HCT116 (cell line): Measurements from ENCODE around the gene FAM171A1. TPM values are rescaled to one million over a fixed set of nuclear protein-coding genes. Genes with fewer than 3 reads are reported as not detected.

Experiments used
- ATAC-seq: fragments of 200-7000 bp; cut with Tn5 transposase; 2 replicates; pipeline ENCODE4 v1.9.1; 2020; ENCODE audit warnings: mild to moderate bottlenecking, moderate library complexity
- BruUV-seq: library from RNA; stranded (reverse); fragments of 400-500 nt; replicated peaks from 2 replicates; lab custom pipeline; 2021; lab: Mats Ljungman, UMichigan
- CTCF ChIA-PET: fragments of 300-600 bp; sonication (Branson Sonifier 250); formaldehyde crosslinking; loops from one replicate; lab custom pipeline; 2021; ENCODE audit warnings: antibody characterized with exemption; lab: Charles Lee
- POLR2A ChIA-PET: fragments of 300-600, 350-600 bp; sonication (Branson Sonifier 250); formaldehyde crosslinking; loops from one replicate; lab custom pipeline; 2021; ENCODE audit warnings: antibody characterized with exemption; lab: Charles Lee
- RAD21 ChIA-PET, 2 experiments: fragments of 300-600 bp; sonication (Branson Sonifier 250); formaldehyde crosslinking; loops; one replicate each; lab custom pipeline; 2023; ENCODE audit warnings: low total read pairs in 2 of 2; ENCODE audit not compliant: uncharacterized antibody in 2 of 2, unreplicated experiment in 2 of 2, low non-redundant PET in 1 of 2; lab: Charles Lee
- DNase-seq: peaks from one replicate; pipeline ENCODE4 v3.0.0-alpha.2; 2010; ENCODE audit warnings: low read depth, low spot score
- H2AFZ ChIP-seq: fragments of 200-600 bp; shearing (Covaris generic), sonication (generic); 2 replicates; pipeline ENCODE4 v1.6.1; 2017; ENCODE audit warnings: low read depth, mixed run types, mixed read lengths, antibody characterized with exemption, low read length; ENCODE audit not compliant: poor library complexity, severe bottlenecking
- H3K27ac ChIP-seq: 2 replicates; pipeline ENCODE4 v1.5.1; 2012; ENCODE audit warnings: low read depth, low read length
- H3K27me3 ChIP-seq: fragments of 200-600 bp; sonication (generic); 2 replicates; pipeline ENCODE4 v1.6.1; 2016; ENCODE audit warnings: mixed run types, low read length, mixed read lengths; ENCODE audit not compliant: insufficient read depth
- H3K36me3 ChIP-seq, 2 experiments: fragments of 200-500 bp in 1 of 2; fragments of 200-600 bp in 1 of 2; sonication (Bioruptor generic) in 1 of 2; sonication (generic) in 1 of 2; 2 replicates each; pipeline versions ENCODE4 v1.5.1 to v1.6.1; 2014 to 2016; ENCODE audit warnings: low read length in 2 of 2, inconsistent platforms in 1 of 2, mixed read lengths in 1 of 2, mixed run types in 1 of 2; ENCODE audit not compliant: insufficient read depth in 2 of 2, control insufficient read depth in 1 of 2
- H3K4me1 ChIP-seq, 2 experiments: fragments of 200-600 bp in 1 of 2; sonication (generic) in 1 of 2; 2 replicates each; pipeline versions ENCODE4 v1.5.1 to v1.6.1; 2012 to 2017; ENCODE audit warnings: low read length in 2 of 2, inconsistent platforms in 1 of 2, mild to moderate bottlenecking in 1 of 2, mixed read lengths in 1 of 2, mixed run types in 1 of 2, moderate library complexity in 1 of 2; ENCODE audit not compliant: insufficient read depth in 2 of 2, control insufficient read depth in 1 of 2
- H3K4me2 ChIP-seq: fragments of 200-600 bp; sonication (generic); 2 replicates; pipeline ENCODE4 v1.6.1; 2017; ENCODE audit warnings: mixed run types, low read length, mixed read lengths
- H3K4me3 ChIP-seq, 2 experiments: fragments of 200-600 bp in 1 of 2; sonication (generic) in 1 of 2; replicated peaks in 1 of 2; 2 replicates each; pipeline ENCODE4 v1.5.1; 2011 to 2016; ENCODE audit warnings: low read length in 2 of 2, control low read depth in 1 of 2, low read depth in 1 of 2, mild to moderate bottlenecking in 1 of 2, mixed read lengths in 1 of 2, mixed run types in 1 of 2
- H3K79me2 ChIP-seq: fragments of 200-600 bp; sonication (generic); 2 replicates; pipeline ENCODE4 v1.6.1; 2017; ENCODE audit warnings: mild to moderate bottlenecking, mixed run types, low read length, moderate library complexity, mixed read lengths; ENCODE audit not compliant: insufficient read depth
- H3K9ac ChIP-seq: fragments of 200-600 bp; sonication (generic); 2 replicates; pipeline ENCODE4 v1.6.1; 2016; ENCODE audit warnings: low read length, mixed read lengths
- H3K9me2 ChIP-seq: fragments of 200-600 bp; sonication (generic), shearing (Covaris generic); 2 replicates; pipeline ENCODE4 v1.6.1; 2017; ENCODE audit warnings: mixed run types, mild to moderate bottlenecking, moderate library complexity; ENCODE audit not compliant: insufficient read depth
- H3K9me3 ChIP-seq, 2 experiments: fragments of 200-500 bp in 1 of 2; fragments of 200-600 bp in 1 of 2; sonication (Bioruptor generic) in 1 of 2; sonication (generic) in 1 of 2; 2 replicates each; pipeline ENCODE4 v1.6.1; 2014 to 2017; ENCODE audit warnings: low read length in 2 of 2, mixed read lengths in 2 of 2, inconsistent platforms in 1 of 2, low read depth in 1 of 2, mild to moderate bottlenecking in 1 of 2, mixed run types in 1 of 2, moderate library complexity in 1 of 2; ENCODE audit not compliant: control insufficient read depth in 1 of 2, insufficient read depth in 1 of 2
- H4K20me1 ChIP-seq: fragments of 200-600 bp; sonication (generic), shearing (Covaris generic); 2 replicates; pipeline ENCODE4 v1.6.1; 2017; ENCODE audit warnings: mixed run types, mild to moderate bottlenecking, moderate library complexity; ENCODE audit not compliant: insufficient read depth
- CEBPB ChIP-seq: IDR thresholded peaks from 2 replicates; pipeline ENCODE4 v1.6.1; 2012; ENCODE audit warnings: low read depth
- CTCF ChIP-seq, 3 experiments: fragments of 200-600 bp in 1 of 3; sonication (generic) in 1 of 3; IDR thresholded peaks in 2 of 3; conservative IDR thresholded peaks in 1 of 3; 2 replicates each; pipeline ENCODE4 v1.5.1; 2012 to 2017; ENCODE audit warnings: low read depth in 2 of 3, low read length in 2 of 3, antibody characterized with exemption in 1 of 3, borderline replicate concordance in 1 of 3, control low read depth in 1 of 3, mild to moderate bottlenecking in 1 of 3, mixed read lengths in 1 of 3, mixed run types in 1 of 3, moderate library complexity in 1 of 3; ENCODE audit not compliant: insufficient read depth in 1 of 3
- ELF1 ChIP-seq: IDR thresholded peaks from 2 replicates; pipeline ENCODE4 v1.6.1; 2012; ENCODE audit warnings: low read depth, borderline replicate concordance
- EZH2 ChIP-seq: fragments of 200-600 bp; sonication (generic); IDR thresholded peaks from 2 replicates; pipeline ENCODE4 v1.6.1; 2017; ENCODE audit warnings: antibody characterized with exemption, mixed run types
- EZH2phosphoT487 ChIP-seq: fragments of 200-600 bp; IDR thresholded peaks from 2 replicates; pipeline ENCODE4 v1.6.1; 2018; ENCODE audit warnings: antibody characterized with exemption, borderline replicate concordance
- SIN3A ChIP-seq: IDR thresholded peaks from 2 replicates; pipeline ENCODE4 v1.6.1; 2012; ENCODE audit warnings: low read depth
- SRF ChIP-seq: IDR thresholded peaks from 2 replicates; pipeline ENCODE4 v1.6.1; 2012; ENCODE audit warnings: low read depth
- TCF7L2 ChIP-seq: IDR thresholded peaks from 2 replicates; pipeline ENCODE4 v1.7.0; 2011; ENCODE audit warnings: borderline replicate concordance, inconsistent platforms; ENCODE audit not compliant: insufficient read depth, insufficient read length; ENCODE audit errors: extremely low read depth
- YY1 ChIP-seq: IDR thresholded peaks from 2 replicates; pipeline ENCODE4 v1.6.1; 2011; ENCODE audit warnings: low read length, low read depth, moderate library complexity, mild to moderate bottlenecking; ENCODE audit not compliant: insufficient replicate concordance; ENCODE audit errors: extremely low read depth
- ZFX ChIP-seq: fragments of 450-650 bp; IDR thresholded peaks from 2 replicates; pipeline ENCODE4 v1.6.1; 2017
- ZNF274 ChIP-seq: fragments of 200-500 bp; sonication (Bioruptor generic); IDR thresholded peaks from 2 replicates; pipeline ENCODE4 v1.6.1; 2014; ENCODE audit warnings: mild to moderate bottlenecking, low read depth, low read length, inconsistent platforms
- intact Hi-C: fragments of 100-400 bp; cut with micrococcal nuclease; formaldehyde crosslinking; loops from 2 replicates; pipeline ENCODE4 v1.10.0; 2022
- total RNA-seq: library from RNA; stranded (reverse); gene quantifications from one replicate; pipeline ENCODE4 v1.2.1, GENCODE V29; 2021; ENCODE audit not compliant: unreplicated experiment
- TF ChIP-seq, protein P1 (sequence below): IDR thresholded peaks from 2 replicates; pipeline ENCODE4 v1.6.1; 2012; ENCODE audit warnings: low read depth

FAM171A1 gene
- total RNA-seq, 1 experiment from 2014 or later: 32.5 TPM

- TF ChIP-seq CEBPB (no peak), CTCF (IDR thresholded peaks at IDR 0.05 in 2 of 3, conservative IDR thresholded peaks at IDR 0.05 in 1 of 3; ENCODE audit: borderline replicate concordance in 1 of 3, insufficient read depth in 1 of 3, low read depth in 2 of 3, low read length in 2 of 3) (no peak), TCF7L2 (no peak)
These were observed 44.9 kb upstream of the FAM171A1 start (continued) for GRCh38 chr10:15416034-15416433.

- H3K4me2 ChIP-seq: no peak overlapping the region
- CTCF ChIA-PET: interaction anchor here (2.0 kb wide), 1 partner anchor 9 kb away, joined by 5 read pairs; no protein-coding TSS in a partner anchor
- no peak overlapping the region for H3K9ac ChIP-seq
- DNase-seq (no peak), ATAC-seq (no peak)
- no peaks in the 10 kb centered on the region for H3K4me1 ChIP-seq
- POLR2A ChIA-PET: no interaction called here
- no peak overlapping the region for H2AFZ ChIP-seq
- no peaks in the 10 kb centered on the region for H4K20me1 ChIP-seq
- H3K79me2 ChIP-seq: no peaks in the 10 kb centered on the region
- TF ChIP-seq CTCF (IDR thresholded peaks at IDR 0.05 in 2 of 3, conservative IDR thresholded peaks at IDR 0.05 in 1 of 3; ENCODE audit: borderline replicate concordance in 1 of 3, insufficient read depth in 1 of 3, low read depth in 2 of 3, low read length in 2 of 3) (no peak), EZH2 (no peak), YY1 (no peak), ELF1 (no peak), EZH2phosphoT487 (no peak), SRF (no peak), ZFX (no peak), SIN3A (no peak), ZNF274 (no peak)
- TF ChIP-seq, protein P1, sequence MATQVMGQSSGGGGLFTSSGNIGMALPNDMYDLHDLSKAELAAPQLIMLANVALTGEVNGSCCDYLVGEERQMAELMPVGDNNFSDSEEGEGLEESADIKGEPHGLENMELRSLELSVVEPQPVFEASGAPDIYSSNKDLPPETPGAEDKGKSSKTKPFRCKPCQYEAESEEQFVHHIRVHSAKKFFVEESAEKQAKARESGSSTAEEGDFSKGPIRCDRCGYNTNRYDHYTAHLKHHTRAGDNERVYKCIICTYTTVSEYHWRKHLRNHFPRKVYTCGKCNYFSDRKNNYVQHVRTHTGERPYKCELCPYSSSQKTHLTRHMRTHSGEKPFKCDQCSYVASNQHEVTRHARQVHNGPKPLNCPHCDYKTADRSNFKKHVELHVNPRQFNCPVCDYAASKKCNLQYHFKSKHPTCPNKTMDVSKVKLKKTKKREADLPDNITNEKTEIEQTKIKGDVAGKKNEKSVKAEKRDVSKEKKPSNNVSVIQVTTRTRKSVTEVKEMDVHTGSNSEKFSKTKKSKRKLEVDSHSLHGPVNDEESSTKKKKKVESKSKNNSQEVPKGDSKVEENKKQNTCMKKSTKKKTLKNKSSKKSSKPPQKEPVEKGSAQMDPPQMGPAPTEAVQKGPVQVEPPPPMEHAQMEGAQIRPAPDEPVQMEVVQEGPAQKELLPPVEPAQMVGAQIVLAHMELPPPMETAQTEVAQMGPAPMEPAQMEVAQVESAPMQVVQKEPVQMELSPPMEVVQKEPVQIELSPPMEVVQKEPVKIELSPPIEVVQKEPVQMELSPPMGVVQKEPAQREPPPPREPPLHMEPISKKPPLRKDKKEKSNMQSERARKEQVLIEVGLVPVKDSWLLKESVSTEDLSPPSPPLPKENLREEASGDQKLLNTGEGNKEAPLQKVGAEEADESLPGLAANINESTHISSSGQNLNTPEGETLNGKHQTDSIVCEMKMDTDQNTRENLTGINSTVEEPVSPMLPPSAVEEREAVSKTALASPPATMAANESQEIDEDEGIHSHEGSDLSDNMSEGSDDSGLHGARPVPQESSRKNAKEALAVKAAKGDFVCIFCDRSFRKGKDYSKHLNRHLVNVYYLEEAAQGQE: no peak
- no peaks in the 10 kb centered on the region for H3K9me3 ChIP-seq
- no TSS peak for BruUV-seq
- no peak overlapping the region for H3K27ac ChIP-seq
- no peaks in the 10 kb centered on the region for H3K27me3 ChIP-seq
- intact Hi-C loops: no loop called here
- no peaks in the 10 kb centered on the region for H3K36me3 ChIP-seq
- H3K4me3 ChIP-seq: no peak overlapping the region
- H3K9me2 ChIP-seq: no peaks in the 10 kb centered on the region
- RAD21 ChIA-PET: no interaction called here
These were observed 39.9 kb upstream of the FAM171A1 start for GRCh38 chr10:15411010-15411409.
